DOHH2 (cell line): ENCODE measurements around the gene EPHA10.

Experiments
- EZH2phosphoT487 ChIP-seq: fragments of 200-600 bp; sonication (generic); IDR thresholded peaks from 2 replicates; pipeline ENCODE4 v1.6.1; 2017; ENCODE audit warnings: borderline replicate concordance, mild to moderate bottlenecking, antibody characterized with exemption, low read length, moderate library complexity, mixed read lengths
- TF ChIP-seq, protein P1 (sequence below): fragments of 200-600 bp; sonication (generic); IDR thresholded peaks from one replicate; pipeline ENCODE4 v1.5.1; 2014; ENCODE audit warnings: antibody characterized with exemption, mild to moderate bottlenecking, low read depth, low read length; ENCODE audit not compliant: poor library complexity, severe bottlenecking

DNA sequence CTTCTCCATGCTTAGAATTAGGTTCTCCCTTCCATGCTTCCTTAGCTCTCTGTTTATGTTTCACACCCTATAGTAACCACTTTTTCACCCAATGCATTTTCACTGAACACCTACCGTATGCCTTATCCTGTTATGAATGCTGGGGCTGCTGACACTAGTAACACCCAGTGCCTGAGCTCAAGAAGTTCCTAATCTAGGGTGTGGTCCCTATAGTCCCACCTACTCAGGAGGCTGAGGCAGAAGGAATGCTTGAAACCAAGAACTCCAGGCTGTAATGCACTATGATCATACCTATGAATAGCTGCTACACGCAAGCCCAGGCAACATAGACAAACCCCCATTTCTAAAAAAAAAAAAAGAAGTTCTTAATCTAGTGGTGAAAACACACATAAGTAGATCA lies 5.5 kb downstream of the EPHA10 start:
- TF ChIP-seq, protein P1, sequence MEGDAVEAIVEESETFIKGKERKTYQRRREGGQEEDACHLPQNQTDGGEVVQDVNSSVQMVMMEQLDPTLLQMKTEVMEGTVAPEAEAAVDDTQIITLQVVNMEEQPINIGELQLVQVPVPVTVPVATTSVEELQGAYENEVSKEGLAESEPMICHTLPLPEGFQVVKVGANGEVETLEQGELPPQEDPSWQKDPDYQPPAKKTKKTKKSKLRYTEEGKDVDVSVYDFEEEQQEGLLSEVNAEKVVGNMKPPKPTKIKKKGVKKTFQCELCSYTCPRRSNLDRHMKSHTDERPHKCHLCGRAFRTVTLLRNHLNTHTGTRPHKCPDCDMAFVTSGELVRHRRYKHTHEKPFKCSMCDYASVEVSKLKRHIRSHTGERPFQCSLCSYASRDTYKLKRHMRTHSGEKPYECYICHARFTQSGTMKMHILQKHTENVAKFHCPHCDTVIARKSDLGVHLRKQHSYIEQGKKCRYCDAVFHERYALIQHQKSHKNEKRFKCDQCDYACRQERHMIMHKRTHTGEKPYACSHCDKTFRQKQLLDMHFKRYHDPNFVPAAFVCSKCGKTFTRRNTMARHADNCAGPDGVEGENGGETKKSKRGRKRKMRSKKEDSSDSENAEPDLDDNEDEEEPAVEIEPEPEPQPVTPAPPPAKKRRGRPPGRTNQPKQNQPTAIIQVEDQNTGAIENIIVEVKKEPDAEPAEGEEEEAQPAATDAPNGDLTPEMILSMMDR, result no peak
- no peak for TF ChIP-seq EZH2phosphoT487
